Measurements from ENCODE around the gene GPC6. TPM values are rescaled to one million over a fixed set of nuclear protein-coding genes. Genes with fewer than 3 reads are reported as not detected.
"Not testable (repeated sequence)": the region's sequence is repeated elsewhere in the genome, so short reads cannot be mapped to it uniquely, and the experiment has no call there.

GPC6 gene
- total RNA-seq, 1 donor from 2014 or later = 50.3 TPM

DNA sequence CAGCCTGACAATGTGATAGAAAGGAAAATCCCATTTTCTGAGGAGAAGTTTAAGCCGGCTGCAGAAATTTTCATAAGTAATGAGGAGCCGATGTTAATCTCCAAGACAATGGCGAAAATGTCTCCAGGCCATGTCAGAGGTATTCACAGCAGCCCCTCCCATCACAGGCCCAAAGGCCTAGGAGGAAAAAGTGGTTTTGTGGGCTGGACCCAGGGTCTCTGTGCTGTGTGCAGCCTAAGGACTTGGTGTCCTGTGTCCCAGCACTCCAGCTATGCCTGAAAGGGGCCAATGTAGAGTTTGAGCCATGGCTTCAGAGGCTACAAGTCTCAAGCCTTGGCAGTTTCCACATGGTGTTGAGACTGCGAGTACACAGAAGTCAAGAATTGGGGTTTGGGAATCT, 32.9 kb upstream of the GPC6 start:
- Mint-ChIP-seq H3K9me3 (ENCODE audit: low read depth) (peaks cover 35% of the 10 kb centered on the region), H3K27me3 (peaks cover 4% of the 10 kb centered on the region), H3K4me1 (ENCODE audit: low read depth) (no peaks in the 10 kb centered on the region), H3K4me3 (ENCODE audit: low read depth) (no peak overlapping the region), H3K27ac (no peak overlapping the region), H3K36me3 (ENCODE audit: insufficient read depth) (peaks cover 10% of the 10 kb centered on the region)
- DNase-seq (ENCODE audit: low spot score, unreplicated experiment) = no peak
- TF ChIP-seq, protein P1, sequence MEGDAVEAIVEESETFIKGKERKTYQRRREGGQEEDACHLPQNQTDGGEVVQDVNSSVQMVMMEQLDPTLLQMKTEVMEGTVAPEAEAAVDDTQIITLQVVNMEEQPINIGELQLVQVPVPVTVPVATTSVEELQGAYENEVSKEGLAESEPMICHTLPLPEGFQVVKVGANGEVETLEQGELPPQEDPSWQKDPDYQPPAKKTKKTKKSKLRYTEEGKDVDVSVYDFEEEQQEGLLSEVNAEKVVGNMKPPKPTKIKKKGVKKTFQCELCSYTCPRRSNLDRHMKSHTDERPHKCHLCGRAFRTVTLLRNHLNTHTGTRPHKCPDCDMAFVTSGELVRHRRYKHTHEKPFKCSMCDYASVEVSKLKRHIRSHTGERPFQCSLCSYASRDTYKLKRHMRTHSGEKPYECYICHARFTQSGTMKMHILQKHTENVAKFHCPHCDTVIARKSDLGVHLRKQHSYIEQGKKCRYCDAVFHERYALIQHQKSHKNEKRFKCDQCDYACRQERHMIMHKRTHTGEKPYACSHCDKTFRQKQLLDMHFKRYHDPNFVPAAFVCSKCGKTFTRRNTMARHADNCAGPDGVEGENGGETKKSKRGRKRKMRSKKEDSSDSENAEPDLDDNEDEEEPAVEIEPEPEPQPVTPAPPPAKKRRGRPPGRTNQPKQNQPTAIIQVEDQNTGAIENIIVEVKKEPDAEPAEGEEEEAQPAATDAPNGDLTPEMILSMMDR (IDR thresholded peaks at IDR 0.05; ENCODE audit: unreplicated experiment) = no peak

DNA sequence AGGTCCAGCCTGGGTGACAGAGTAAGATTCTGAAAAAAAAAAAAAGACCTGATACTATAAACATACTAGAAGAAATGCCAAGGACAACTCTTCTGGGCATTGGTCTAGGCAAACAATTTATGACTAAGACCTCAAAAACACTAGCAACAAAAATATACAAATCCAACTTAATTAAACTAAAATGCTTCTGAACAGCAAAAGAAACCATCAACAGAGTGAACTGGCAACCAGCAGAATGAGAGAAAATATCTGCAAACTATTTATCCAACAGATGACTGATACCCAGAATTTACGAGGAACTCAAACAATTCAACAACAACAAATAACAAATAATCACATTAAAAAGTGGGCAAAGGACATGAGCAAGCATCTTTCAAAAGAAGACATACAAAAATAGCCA, 26.8 kb upstream of the GPC6 start:
- H3K27me3 Mint-ChIP-seq = peaks cover 7% of the 10 kb centered on the region

GRCh38 chr13:93200626-93201025, 26.0 kb upstream of the GPC6 start:
- DNase-seq (ENCODE audit: low spot score, unreplicated experiment) = no peak
- peaks cover 15% of the 10 kb centered on the region for H3K4me1 Mint-ChIP-seq (ENCODE audit: low read depth)
- TF ChIP-seq, protein P1 (IDR thresholded peaks at IDR 0.05; ENCODE audit: unreplicated experiment) = no peak
- no peak overlapping the region for H3K27ac Mint-ChIP-seq
- no peak overlapping the region for H3K4me3 Mint-ChIP-seq (ENCODE audit: low read depth)
- H3K9me3 Mint-ChIP-seq (ENCODE audit: low read depth) = peaks cover 20% of the 10 kb centered on the region
- H3K27me3 Mint-ChIP-seq = peaks cover 7% of the 10 kb centered on the region
- peaks cover 1% of the 10 kb centered on the region for H3K36me3 Mint-ChIP-seq (ENCODE audit: insufficient read depth)

More for the DNA sequence above, 26.8 kb upstream of the GPC6 start:
- TF ChIP-seq, protein P1 (IDR thresholded peaks at IDR 0.05; ENCODE audit: unreplicated experiment) = no peak
- no peak overlapping the region for H3K4me3 Mint-ChIP-seq (ENCODE audit: low read depth)
- peaks cover 15% of the 10 kb centered on the region for H3K4me1 Mint-ChIP-seq (ENCODE audit: low read depth)
- DNase-seq (ENCODE audit: low spot score, unreplicated experiment) = no peak
- peaks cover 6% of the 10 kb centered on the region for H3K36me3 Mint-ChIP-seq (ENCODE audit: insufficient read depth)
- H3K9me3 Mint-ChIP-seq (ENCODE audit: low read depth) = peaks cover 28% of the 10 kb centered on the region
- no peak overlapping the region for H3K27ac Mint-ChIP-seq

DNA sequence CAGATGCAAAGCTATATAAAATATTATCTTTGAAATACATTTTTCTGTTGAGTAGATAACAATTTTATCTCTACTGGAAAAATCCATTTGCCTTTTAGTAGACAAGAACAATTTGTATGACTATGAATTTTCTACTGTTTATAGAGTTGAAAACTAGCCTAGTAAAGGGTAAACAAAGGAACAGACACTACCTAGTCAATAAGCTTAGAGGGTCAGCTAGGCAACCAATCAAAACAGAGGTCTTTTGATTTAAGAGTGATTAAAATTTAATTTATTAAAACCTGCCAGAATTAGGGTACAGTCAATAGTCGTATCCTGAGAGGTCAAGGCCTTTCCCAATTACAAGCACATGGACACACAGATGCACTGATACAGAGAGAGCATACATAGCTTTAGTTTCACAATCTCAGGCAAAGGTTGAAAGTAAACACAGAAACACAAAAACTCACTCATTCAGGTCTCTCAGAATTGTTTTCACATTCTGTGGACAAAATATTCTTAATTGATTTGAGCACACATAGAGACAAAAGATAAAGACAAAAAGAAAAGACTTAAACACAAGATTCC, 24.5 kb upstream of the GPC6 start:
- Mint-ChIP-seq H3K4me3 (ENCODE audit: low read depth) (no peak overlapping the region), H3K9me3 (ENCODE audit: low read depth) (peaks cover 20% of the 10 kb centered on the region), H3K36me3 (ENCODE audit: insufficient read depth) (peaks cover 1% of the 10 kb centered on the region), H3K27me3 (peaks cover 7% of the 10 kb centered on the region), H3K27ac (no peak overlapping the region), H3K4me1 (ENCODE audit: low read depth) (peaks cover 15% of the 10 kb centered on the region)
- no peak for DNase-seq (ENCODE audit: low spot score, unreplicated experiment)
- TF ChIP-seq, protein P1 (IDR thresholded peaks at IDR 0.05; ENCODE audit: unreplicated experiment) = no peak

GRCh38 chr13:93206778-93207392, 19.7 kb upstream of the GPC6 start:
- peaks cover 11% of the 10 kb centered on the region for H3K4me1 Mint-ChIP-seq (ENCODE audit: low read depth)
- not testable (repeated sequence) for H3K27ac Mint-ChIP-seq; H3K9me3 Mint-ChIP-seq (ENCODE audit: low read depth); H3K36me3 Mint-ChIP-seq (ENCODE audit: insufficient read depth); H3K4me3 Mint-ChIP-seq (ENCODE audit: low read depth); DNase-seq (ENCODE audit: low spot score, unreplicated experiment)
- H3K27me3 Mint-ChIP-seq = peaks cover 10% of the 10 kb centered on the region

DNA sequence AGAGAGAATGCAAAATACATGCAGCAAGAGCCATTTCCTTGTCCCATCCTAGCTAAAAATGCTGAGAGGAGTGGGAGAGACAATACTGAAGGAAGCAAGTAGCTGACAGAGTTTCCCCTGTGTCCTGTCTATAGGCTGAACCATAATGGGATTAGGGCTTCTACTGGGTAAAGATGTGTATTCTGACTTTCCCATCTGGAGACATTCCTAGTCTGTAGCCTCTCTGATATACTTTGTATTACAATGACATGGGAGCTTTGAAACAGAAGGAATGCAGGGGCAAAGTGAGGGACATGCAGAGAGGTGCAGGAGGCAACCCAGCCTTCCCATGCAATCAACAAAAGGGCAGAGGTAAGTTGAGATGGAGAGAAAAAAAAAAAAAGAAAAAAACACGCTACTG, 10.5 kb upstream of the GPC6 start:
- H3K36me3 Mint-ChIP-seq (ENCODE audit: insufficient read depth) = no peaks in the 10 kb centered on the region
- no peak for DNase-seq (ENCODE audit: low spot score, unreplicated experiment)

More for the DNA sequence above, 10.5 kb upstream of the GPC6 start:
- H3K4me3 Mint-ChIP-seq (ENCODE audit: low read depth) = no peak overlapping the region
- H3K9me3 Mint-ChIP-seq (ENCODE audit: low read depth) = peaks cover 7% of the 10 kb centered on the region
- TF ChIP-seq, protein P1 (IDR thresholded peaks at IDR 0.05; ENCODE audit: unreplicated experiment) = no peak
- H3K27me3 Mint-ChIP-seq = no peaks in the 10 kb centered on the region
- no peak overlapping the region for H3K27ac Mint-ChIP-seq
- peaks cover 15% of the 10 kb centered on the region for H3K4me1 Mint-ChIP-seq (ENCODE audit: low read depth)

All from progenitor cell of endocrine pancreas (in vitro differentiated cells).